Measurements from ENCODE around the gene CD59. TPM values are rescaled to one million over a fixed set of nuclear protein-coding genes. Genes with fewer than 3 reads are reported as not detected.

The CD59 gene
- total RNA-seq, 4 donors from 2014 or later, result 321 to 413 (median 356) TPM

- TF ChIP-seq CTCF (IDR thresholded peaks at IDR 0.05; ENCODE audit: low read depth), result no peak
Observed at GRCh38 chr11:33767624-33768023, 31.4 kb upstream of the CD59 start.

- TF ChIP-seq CTCF (IDR thresholded peaks at IDR 0.05; ENCODE audit: low read depth), result no peak
Observed at GRCh38 chr11:33766085-33766484, 29.9 kb upstream of the CD59 start.

GRCh38 chr11:33761471-33761870 is 25.2 kb upstream of the CD59 start:
- no peak for TF ChIP-seq CTCF (IDR thresholded peaks at IDR 0.05; ENCODE audit: low read depth)

GRCh38 chr11:33753304-33753967 is 17.2 kb upstream of the CD59 start:
- no peak for TF ChIP-seq CTCF (IDR thresholded peaks at IDR 0.05; ENCODE audit: low read depth)

- TF ChIP-seq CTCF (IDR thresholded peaks at IDR 0.05; ENCODE audit: low read depth), result no peak
Observed at GRCh38 chr11:33751878-33752277, 15.7 kb upstream of the CD59 start.

- TF ChIP-seq CTCF (IDR thresholded peaks at IDR 0.05; ENCODE audit: low read depth), result no peak
Observed at GRCh38 chr11:33747979-33748378, 11.8 kb upstream of the CD59 start.

GRCh38 chr11:33743291-33743690 is 7.1 kb upstream of the CD59 start:
- TF ChIP-seq CTCF (IDR thresholded peaks at IDR 0.05; ENCODE audit: low read depth), result no peak
